ENCODE measurements around the gene SIRT2.

DNA sequence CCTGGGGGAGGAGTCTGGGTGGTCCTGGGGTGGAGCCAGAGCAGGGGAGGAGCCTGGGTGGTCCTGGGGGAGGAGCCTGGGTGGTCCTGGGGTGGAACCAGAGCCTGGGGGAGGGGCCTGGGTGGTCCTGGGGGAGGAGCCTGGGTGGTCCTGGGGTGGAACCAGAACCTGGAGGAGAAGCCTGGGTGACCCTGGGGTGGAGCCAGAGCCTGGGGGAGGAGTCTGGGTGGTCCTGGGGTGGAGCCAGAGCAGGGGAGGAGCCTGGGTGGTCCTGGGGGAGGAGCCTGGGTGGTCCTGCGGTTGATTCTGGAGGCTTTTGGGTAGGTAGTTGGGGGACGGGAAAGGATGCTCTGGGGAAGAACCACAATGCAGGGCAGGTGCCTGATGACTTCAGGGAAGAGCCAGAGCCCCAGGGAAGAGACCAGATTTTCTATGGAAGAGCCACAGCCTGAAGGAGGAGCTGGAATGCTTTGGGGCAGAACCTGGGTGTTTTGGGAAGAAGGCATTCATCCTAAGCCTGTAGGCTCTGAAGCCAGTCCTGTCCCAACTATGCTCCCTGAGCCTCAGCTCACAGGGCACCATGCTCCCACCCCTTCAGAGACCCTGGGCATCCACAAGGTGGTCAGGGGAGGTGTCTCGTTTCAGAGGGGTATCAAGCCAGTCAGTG is 46.3 kb upstream of the SIRT2 start:
- TF ChIP-seq, protein P1, sequence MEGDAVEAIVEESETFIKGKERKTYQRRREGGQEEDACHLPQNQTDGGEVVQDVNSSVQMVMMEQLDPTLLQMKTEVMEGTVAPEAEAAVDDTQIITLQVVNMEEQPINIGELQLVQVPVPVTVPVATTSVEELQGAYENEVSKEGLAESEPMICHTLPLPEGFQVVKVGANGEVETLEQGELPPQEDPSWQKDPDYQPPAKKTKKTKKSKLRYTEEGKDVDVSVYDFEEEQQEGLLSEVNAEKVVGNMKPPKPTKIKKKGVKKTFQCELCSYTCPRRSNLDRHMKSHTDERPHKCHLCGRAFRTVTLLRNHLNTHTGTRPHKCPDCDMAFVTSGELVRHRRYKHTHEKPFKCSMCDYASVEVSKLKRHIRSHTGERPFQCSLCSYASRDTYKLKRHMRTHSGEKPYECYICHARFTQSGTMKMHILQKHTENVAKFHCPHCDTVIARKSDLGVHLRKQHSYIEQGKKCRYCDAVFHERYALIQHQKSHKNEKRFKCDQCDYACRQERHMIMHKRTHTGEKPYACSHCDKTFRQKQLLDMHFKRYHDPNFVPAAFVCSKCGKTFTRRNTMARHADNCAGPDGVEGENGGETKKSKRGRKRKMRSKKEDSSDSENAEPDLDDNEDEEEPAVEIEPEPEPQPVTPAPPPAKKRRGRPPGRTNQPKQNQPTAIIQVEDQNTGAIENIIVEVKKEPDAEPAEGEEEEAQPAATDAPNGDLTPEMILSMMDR (IDR thresholded peaks at IDR 0.05), result no peak
- no peak for TF ChIP-seq EZH2 (IDR thresholded peaks at IDR 0.05; ENCODE audit: borderline replicate concordance, insufficient read depth, low read depth, low read length, poor library complexity, severe bottlenecking)
